PFSK-1 (cell line): ENCODE measurements around the gene HOXB9.

Experiments used
- FOXP2 ChIP-seq: optimal IDR thresholded peaks from 2 replicates; pipeline ENCODE3; 2011; ENCODE audit warnings: borderline replicate concordance, control low read depth, inconsistent platforms; ENCODE audit not compliant: insufficient read depth; ENCODE audit errors: extremely low read length, extremely low read depth
- POLR2AphosphoS5 ChIP-seq: IDR thresholded peaks from 2 replicates; pipeline ENCODE4 v1.6.1; 2012; ENCODE audit warnings: low read depth, mild to moderate bottlenecking, control low read depth, low read length, moderate library complexity
- REST ChIP-seq, 2 experiments: IDR thresholded peaks; 2 replicates each; pipeline versions ENCODE4 v1.6.1 to v1.8.0; 2011 to 2012; ENCODE audit warnings: low read depth in 2 of 2, low read length in 2 of 2, control low read depth in 1 of 2, inconsistent platforms in 1 of 2, mild to moderate bottlenecking in 1 of 2, moderate library complexity in 1 of 2; ENCODE audit not compliant: insufficient read depth in 1 of 2
- SIN3A ChIP-seq: IDR thresholded peaks from 2 replicates; pipeline ENCODE4 v1.6.1; 2012; ENCODE audit warnings: mild to moderate bottlenecking, low read length, moderate library complexity, borderline replicate concordance; ENCODE audit not compliant: insufficient read depth
- TAF1 ChIP-seq: IDR thresholded peaks from 2 replicates; pipeline ENCODE4 v1.6.1; 2012; ENCODE audit warnings: low read length, control low read depth, borderline replicate concordance; ENCODE audit not compliant: insufficient read depth

The HOXB9 gene

GRCh38 chr17:48596000-48596734 is 30.0 kb downstream of the HOXB9 start:
- TF ChIP-seq TAF1: no peak
- no peak for TF ChIP-seq REST (IDR thresholded peaks at IDR 0.05; ENCODE audit: insufficient read depth in 1 of 2, low read depth in 2 of 2, low read length in 2 of 2)

GRCh38 chr17:48595278-48595999 is 30.7 kb downstream of the HOXB9 start:
- TF ChIP-seq REST (IDR thresholded peaks at IDR 0.05; ENCODE audit: insufficient read depth in 1 of 2, low read depth in 2 of 2, low read length in 2 of 2): no peak
- TF ChIP-seq POLR2AphosphoS5: no peak
- TF ChIP-seq FOXP2: no peak
- TF ChIP-seq SIN3A: no peak
- no peak for TF ChIP-seq TAF1

- TF ChIP-seq POLR2AphosphoS5 (no peak), REST (IDR thresholded peaks at IDR 0.05; ENCODE audit: insufficient read depth in 1 of 2, low read depth in 2 of 2, low read length in 2 of 2) (no peak), TAF1 (no peak), FOXP2 (no peak)
These were observed 31.4 kb downstream of the HOXB9 start for GRCh38 chr17:48594538-48595277.

- TF ChIP-seq POLR2AphosphoS5 (no peak), FOXP2 (no peak), SIN3A (no peak), TAF1 (no peak), REST (IDR thresholded peaks at IDR 0.05; ENCODE audit: insufficient read depth in 1 of 2, low read depth in 2 of 2, low read length in 2 of 2) (no peak)
These were observed 32.2 kb downstream of the HOXB9 start for GRCh38 chr17:48593840-48594537.
